ENCODE results near the gene PPP2R5E.

PPP2R5E gene

GRCh38 chr14:63431466-63431865, 111.7 kb downstream of the PPP2R5E start:
- Histone ChIP-seq H3K36me3 (ENCODE audit: control insufficient read depth, insufficient read depth, low read length) (no peaks in the 10 kb centered on the region), H3K4me3 (replicated peaks; ENCODE audit: low read depth, low read length) (no peak overlapping the region), H3K27me3 (replicated peaks; ENCODE audit: control insufficient read depth, insufficient read depth, low read length) (no peaks in the 10 kb centered on the region)
- TF ChIP-seq CTCF (IDR thresholded peaks at IDR 0.05; ENCODE audit: insufficient read depth, low read length, poor library complexity, severe bottlenecking), result no peak
- no peak for DNase-seq (ENCODE audit: extremely low read depth, insufficient read length)

- Histone ChIP-seq H3K4me3 (replicated peaks; ENCODE audit: low read depth, low read length) (no peak overlapping the region), H3K27me3 (replicated peaks; ENCODE audit: control insufficient read depth, insufficient read depth, low read length) (no peaks in the 10 kb centered on the region), H3K36me3 (ENCODE audit: control insufficient read depth, insufficient read depth, low read length) (no peaks in the 10 kb centered on the region)
- no peak for DNase-seq (ENCODE audit: extremely low read depth, insufficient read length)
- no peak for TF ChIP-seq CTCF (IDR thresholded peaks at IDR 0.05; ENCODE audit: insufficient read depth, low read length, poor library complexity, severe bottlenecking)
Observed at GRCh38 chr14:63428486-63428885, 114.7 kb downstream of the PPP2R5E start.

GRCh38 chr14:63426838-63427352, 116.3 kb downstream of the PPP2R5E start:
- Histone ChIP-seq H3K4me3 (replicated peaks; ENCODE audit: low read depth, low read length) (no peak overlapping the region), H3K36me3 (ENCODE audit: control insufficient read depth, insufficient read depth, low read length) (no peaks in the 10 kb centered on the region), H3K27me3 (replicated peaks; ENCODE audit: control insufficient read depth, insufficient read depth, low read length) (no peaks in the 10 kb centered on the region)
- no peak for TF ChIP-seq CTCF (IDR thresholded peaks at IDR 0.05; ENCODE audit: insufficient read depth, low read length, poor library complexity, severe bottlenecking)
- no peak for DNase-seq (ENCODE audit: extremely low read depth, insufficient read length)

GRCh38 chr14:63423889-63424288, 119.3 kb downstream of the PPP2R5E start:
- Histone ChIP-seq H3K27me3 (replicated peaks; ENCODE audit: control insufficient read depth, insufficient read depth, low read length) (no peaks in the 10 kb centered on the region), H3K36me3 (ENCODE audit: control insufficient read depth, insufficient read depth, low read length) (peaks cover 2% of the 10 kb centered on the region), H3K4me3 (replicated peaks; ENCODE audit: low read depth, low read length) (no peak overlapping the region)
- TF ChIP-seq CTCF (IDR thresholded peaks at IDR 0.05; ENCODE audit: insufficient read depth, low read length, poor library complexity, severe bottlenecking), result no peak
- no peak for DNase-seq (ENCODE audit: extremely low read depth, insufficient read length)

- no peak for TF ChIP-seq CTCF (IDR thresholded peaks at IDR 0.05; ENCODE audit: insufficient read depth, low read length, poor library complexity, severe bottlenecking)
- Histone ChIP-seq H3K4me3 (replicated peaks; ENCODE audit: low read depth, low read length) (no peak overlapping the region), H3K36me3 (ENCODE audit: control insufficient read depth, insufficient read depth, low read length) (peaks cover 2% of the 10 kb centered on the region), H3K27me3 (replicated peaks; ENCODE audit: control insufficient read depth, insufficient read depth, low read length) (no peaks in the 10 kb centered on the region)
- no peak for DNase-seq (ENCODE audit: extremely low read depth, insufficient read length)
Observed at GRCh38 chr14:63423381-63423780, 119.8 kb downstream of the PPP2R5E start.

- no peak overlapping the region for H3K4me3 ChIP-seq (replicated peaks; ENCODE audit: low read depth, low read length)
- peaks cover 2% of the 10 kb centered on the region for H3K36me3 ChIP-seq (ENCODE audit: control insufficient read depth, insufficient read depth, low read length)
- no peak for TF ChIP-seq CTCF (IDR thresholded peaks at IDR 0.05; ENCODE audit: insufficient read depth, low read length, poor library complexity, severe bottlenecking)
- H3K27me3 ChIP-seq (replicated peaks; ENCODE audit: control insufficient read depth, insufficient read depth, low read length), result no peaks in the 10 kb centered on the region
- no peak for DNase-seq (ENCODE audit: extremely low read depth, insufficient read length)
Observed at GRCh38 chr14:63421919-63422318, 121.3 kb downstream of the PPP2R5E start.
